GM13976 (cell line): ENCODE measurements around the gene AP5M1.
"Not testable (repeated sequence)": the region's sequence is repeated elsewhere in the genome, so short reads cannot be mapped to it uniquely, and the experiment has no call there.

Experiments used
- DNase-seq: peaks from one replicate; pipeline ENCODE4 v3.0.0; 2012; ENCODE audit warnings: low spot score
- CTCF ChIP-seq: IDR thresholded peaks from 2 replicates; pipeline ENCODE4 v1.5.1; 2012; ENCODE audit warnings: borderline replicate concordance, mild to moderate bottlenecking; ENCODE audit not compliant: insufficient read depth; ENCODE audit errors: extremely low read depth, missing control alignments, control extremely low read depth
- in situ Hi-C: fragments of 300-500 bp; cut with MboI; formaldehyde crosslinking; loops from one replicate; pipeline ENCODE4 v1.12.0; 2022; ENCODE audit warnings: low sequenced_read_pairs, mixed read lengths, inconsistent platforms; ENCODE audit not compliant: unreplicated experiment

The AP5M1 gene, protein sequence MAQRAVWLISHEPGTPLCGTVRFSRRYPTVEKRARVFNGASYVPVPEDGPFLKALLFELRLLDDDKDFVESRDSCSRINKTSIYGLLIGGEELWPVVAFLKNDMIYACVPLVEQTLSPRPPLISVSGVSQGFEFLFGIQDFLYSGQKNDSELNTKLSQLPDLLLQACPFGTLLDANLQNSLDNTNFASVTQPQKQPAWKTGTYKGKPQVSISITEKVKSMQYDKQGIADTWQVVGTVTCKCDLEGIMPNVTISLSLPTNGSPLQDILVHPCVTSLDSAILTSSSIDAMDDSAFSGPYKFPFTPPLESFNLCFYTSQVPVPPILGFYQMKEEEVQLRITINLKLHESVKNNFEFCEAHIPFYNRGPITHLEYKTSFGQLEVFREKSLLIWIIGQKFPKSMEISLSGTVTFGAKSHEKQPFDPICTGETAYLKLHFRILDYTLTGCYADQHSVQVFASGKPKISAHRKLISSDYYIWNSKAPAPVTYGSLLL

GRCh38 chr14:57268161-57269069, at the start of gene AP5M1, which contains the start of gene EXOC5:
TSS of gene AP5M1 (plus strand) at chr14:57268971. CDS start at chr14:57269315, 344 bp downstream.
TSS of gene EXOC5 (minus strand) at chr14:57268905. CDS start at chr14:57268648, 257 bp downstream.
- in situ Hi-C loops, result no loop called here
- no peak for TF ChIP-seq CTCF
- peak; percentile 91 for DNase-seq

DNA sequence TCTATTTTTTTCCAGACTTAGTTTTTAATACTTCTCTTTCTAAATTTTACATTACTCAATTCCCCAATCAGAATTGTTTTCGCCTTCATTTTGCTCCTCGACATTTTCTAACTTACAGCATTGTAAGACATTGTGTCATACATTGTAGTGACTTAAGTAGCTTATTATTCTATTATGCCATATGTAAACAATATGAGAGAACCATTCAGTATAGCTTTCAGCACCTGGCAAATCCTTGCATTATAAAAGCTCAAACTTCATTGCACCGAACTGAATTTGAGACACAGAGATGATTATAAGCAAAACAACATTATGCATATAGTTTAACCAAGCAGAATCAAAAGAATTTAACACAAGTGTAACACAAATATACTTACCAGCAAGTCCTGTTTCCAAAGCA, 46.8 kb upstream of the AP5M1 start:
- no peak for TF ChIP-seq CTCF
- in situ Hi-C loops, result no loop called here
- DNase-seq, result no peak

- TF ChIP-seq CTCF, result no peak
- in situ Hi-C loops, result no loop called here
- no peak for DNase-seq
Observed at GRCh38 chr14:57227083-57227482, 41.7 kb upstream of the AP5M1 start.

DNA sequence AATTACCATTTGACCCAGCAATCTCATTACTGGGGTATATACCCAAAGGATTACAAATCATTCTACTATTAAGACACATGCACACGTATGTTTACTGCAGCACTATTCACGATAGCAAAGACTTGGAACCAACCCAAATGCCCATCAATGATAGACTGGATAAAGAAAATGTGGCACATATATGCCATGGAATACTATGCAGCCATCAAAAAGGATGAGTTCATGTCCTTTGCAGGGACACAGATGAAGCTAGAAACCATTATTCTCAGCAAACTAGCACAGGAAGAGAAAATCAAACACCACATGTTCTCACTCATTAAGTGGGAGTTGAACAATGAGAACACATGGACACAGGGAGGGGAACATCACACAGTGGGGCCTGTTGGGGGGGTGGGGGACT, 40.5 kb upstream of the AP5M1 start:
- in situ Hi-C loops, DNase-seq: not testable (repeated sequence)

DNA sequence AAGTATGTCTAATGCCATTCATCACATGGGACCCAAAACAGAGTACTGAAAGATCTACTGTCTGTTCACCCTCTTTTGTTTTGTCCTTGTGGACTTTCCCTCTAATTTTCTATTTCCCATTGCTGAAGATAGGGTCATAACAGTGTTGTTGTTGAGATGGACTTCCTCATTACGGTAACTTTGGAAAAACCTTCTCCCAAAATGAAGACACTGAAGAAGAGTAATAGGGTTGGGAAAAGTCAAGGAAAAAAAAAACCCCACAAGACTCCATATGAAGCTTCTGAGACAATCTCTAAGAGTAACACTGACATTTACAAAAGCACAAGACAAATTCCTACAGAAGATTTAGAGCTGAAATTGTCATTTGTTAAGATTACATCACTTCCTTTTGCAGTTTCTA, 36.8 kb upstream of the AP5M1 start:
- no peak for TF ChIP-seq CTCF
- no peak for DNase-seq
- in situ Hi-C loops, result no loop called here

GRCh38 chr14:57240115-57240514, 28.7 kb upstream of the AP5M1 start:
- in situ Hi-C loops, DNase-seq: not testable (repeated sequence)

- in situ Hi-C loops, result no loop called here
- DNase-seq, result no peak
- TF ChIP-seq CTCF, result no peak
Observed at GRCh38 chr14:57243320-57243719, 25.5 kb upstream of the AP5M1 start.
